Chondrocyte (in vitro differentiated cells): ENCODE data around the gene EIF2D. TPM values are rescaled to one million over a fixed set of nuclear protein-coding genes. Genes with fewer than 3 reads are reported as not detected.

ENCODE experiments used
- DNase-seq: peaks from one replicate; pipeline ENCODE4 v3.0.0; 2021; ENCODE audit warnings: mixed read lengths, low spot score
- H3K27ac Mint-ChIP-seq: one replicate; pipeline ENCODE4 v1.8.0; 2021; ENCODE audit warnings: mild to moderate bottlenecking, moderate library complexity, mixed read lengths; ENCODE audit not compliant: unreplicated experiment
- H3K27me3 Mint-ChIP-seq: 2 replicates; pipeline ENCODE4 v1.8.0; 2021; ENCODE audit warnings: low read depth, mixed read lengths
- H3K36me3 Mint-ChIP-seq: 2 replicates; pipeline ENCODE4 v1.8.0; 2021; ENCODE audit warnings: low read depth, mixed read lengths
- H3K4me1 Mint-ChIP-seq: 2 replicates; pipeline ENCODE4 v1.8.0; 2021; ENCODE audit warnings: low read depth, mild to moderate bottlenecking, mixed read lengths
- H3K4me3 Mint-ChIP-seq: one replicate; pipeline ENCODE4 v1.8.0; 2021; ENCODE audit warnings: mild to moderate bottlenecking, moderate library complexity, mixed read lengths; ENCODE audit not compliant: unreplicated experiment
- H3K9me3 Mint-ChIP-seq: 2 replicates; pipeline ENCODE4 v1.8.0; 2021; ENCODE audit warnings: low read depth, mixed read lengths
- CTCF ChIP-seq: fragments of 200-600 bp; sonication (generic); IDR thresholded peaks from 2 replicates; pipeline ENCODE4 v1.5.0; 2021; ENCODE audit warnings: antibody characterized with exemption, mild to moderate bottlenecking, moderate library complexity
- total RNA-seq: library from RNA; stranded (reverse); gene quantifications from 3 replicates; pipeline ENCODE4 v1.2.1, GENCODE V29; 2021

EIF2D gene
- total RNA-seq, 1 donor from 2014 or later: 33.9 TPM

GRCh38 chr1:206609229-206609991 lies 2.9 kb downstream of the EIF2D start:
- H3K4me3 Mint-ChIP-seq: no peak overlapping the region
- H3K9me3 Mint-ChIP-seq: no peaks in the 10 kb centered on the region
- DNase-seq: no peak
- no peak for TF ChIP-seq CTCF
- H3K27ac Mint-ChIP-seq: peak overlapping the region; percentile 24
- no peaks in the 10 kb centered on the region for H3K27me3 Mint-ChIP-seq
- peaks cover 14% of the 10 kb centered on the region for H3K4me1 Mint-ChIP-seq
- H3K36me3 Mint-ChIP-seq: peaks cover 5% of the 10 kb centered on the region

- H3K27me3 Mint-ChIP-seq: no peaks in the 10 kb centered on the region
- no peak overlapping the region for H3K27ac Mint-ChIP-seq
- H3K36me3 Mint-ChIP-seq: peaks cover 5% of the 10 kb centered on the region
- DNase-seq: no peak
- peaks cover 14% of the 10 kb centered on the region for H3K4me1 Mint-ChIP-seq
- H3K9me3 Mint-ChIP-seq: no peaks in the 10 kb centered on the region
- peak; percentile 80 for TF ChIP-seq CTCF
- H3K4me3 Mint-ChIP-seq: no peak overlapping the region
Observed at GRCh38 chr1:206608108-206608698, 4.1 kb downstream of the EIF2D start.

- no peaks in the 10 kb centered on the region for H3K9me3 Mint-ChIP-seq
- DNase-seq: no peak
- no peak overlapping the region for H3K4me3 Mint-ChIP-seq
- H3K27me3 Mint-ChIP-seq: no peaks in the 10 kb centered on the region
- H3K36me3 Mint-ChIP-seq: peaks cover 11% of the 10 kb centered on the region
- TF ChIP-seq CTCF: peak; percentile 75
- H3K27ac Mint-ChIP-seq: no peak overlapping the region
- peaks cover 19% of the 10 kb centered on the region for H3K4me1 Mint-ChIP-seq
Observed at GRCh38 chr1:206606867-206607266, 5.4 kb downstream of the EIF2D start.

GRCh38 chr1:206604861-206605260 lies 7.4 kb downstream of the EIF2D start:
- H3K9me3 Mint-ChIP-seq: no peaks in the 10 kb centered on the region
- no peaks in the 10 kb centered on the region for H3K27me3 Mint-ChIP-seq
- peaks cover 8% of the 10 kb centered on the region for H3K4me1 Mint-ChIP-seq
- TF ChIP-seq CTCF: no peak
- DNase-seq: no peak
- peaks cover 14% of the 10 kb centered on the region for H3K36me3 Mint-ChIP-seq
- H3K4me3 Mint-ChIP-seq: no peak overlapping the region
- no peak overlapping the region for H3K27ac Mint-ChIP-seq

- Mint-ChIP-seq H3K27ac (no peak overlapping the region), H3K4me3 (no peak overlapping the region), H3K36me3 (peaks cover 28% of the 10 kb centered on the region), H3K27me3 (no peaks in the 10 kb centered on the region), H3K4me1 (peaks cover 10% of the 10 kb centered on the region), H3K9me3 (no peaks in the 10 kb centered on the region)
- no peak for TF ChIP-seq CTCF
- DNase-seq: no peak
Observed at GRCh38 chr1:206600527-206600926, 11.7 kb downstream of the EIF2D start.
